HG02678 (cell line): ENCODE data around the gene ANKRD12.
"Not testable (repeated sequence)": the region's sequence is repeated elsewhere in the genome, so short reads cannot be mapped to it uniquely, and the experiment has no call there.

Experiments
- ATAC-seq: cut with Tn5 transposase; IDR thresholded peaks from one replicate; pipeline ENCODE4 v1.9.1; 2021; ENCODE audit warnings: mild to moderate bottlenecking, moderate library complexity; ENCODE audit not compliant: unreplicated experiment

ANKRD12 gene

GRCh38 chr18:9136315-9137155 is at the start of gene ANKRD12:
Gene ANKRD12 (plus strand): TSS chr18:9136781. CDS start chr18:9182433, 45,652 bp downstream.
- ATAC-seq: peak; percentile 73

- ATAC-seq: no peak
Observed at GRCh38 chr18:9087144-9087543, 49.4 kb upstream of the ANKRD12 start.

GRCh38 chr18:9088252-9088651 is 48.3 kb upstream of the ANKRD12 start:
- ATAC-seq: no peak

GRCh38 chr18:9088727-9089126 is 47.9 kb upstream of the ANKRD12 start:
- ATAC-seq: not testable (repeated sequence)

GRCh38 chr18:9090578-9090977 is 46.0 kb upstream of the ANKRD12 start:
- ATAC-seq: no peak

GRCh38 chr18:9091066-9091476 is 45.5 kb upstream of the ANKRD12 start:
- ATAC-seq: no peak

GRCh38 chr18:9092665-9093064 is 43.9 kb upstream of the ANKRD12 start:
- ATAC-seq: no peak

- not testable (repeated sequence) for ATAC-seq
Observed at GRCh38 chr18:9093109-9093508, 43.5 kb upstream of the ANKRD12 start.

- no peak for ATAC-seq
Observed at GRCh38 chr18:9094307-9095226, 42.0 kb upstream of the ANKRD12 start.

GRCh38 chr18:9095297-9096006 is 41.1 kb upstream of the ANKRD12 start:
- peak; percentile 92 for ATAC-seq

GRCh38 chr18:9096007-9096371 is 40.6 kb upstream of the ANKRD12 start:
- ATAC-seq: no peak

GRCh38 chr18:9096685-9097084 is 39.9 kb upstream of the ANKRD12 start:
- no peak for ATAC-seq

GRCh38 chr18:9097349-9097748 is 39.2 kb upstream of the ANKRD12 start:
- no peak for ATAC-seq

- no peak for ATAC-seq
Observed at GRCh38 chr18:9100796-9101195, 35.8 kb upstream of the ANKRD12 start.

- ATAC-seq: no peak
Observed at GRCh38 chr18:9101730-9102507, 34.7 kb upstream of the ANKRD12 start.

GRCh38 chr18:9102508-9103375 is 33.8 kb upstream of the ANKRD12 start, which contains the start of gene NDUFV2:
Gene NDUFV2 (plus strand): TSS chr18:9102699. CDS start chr18:9102744, 45 bp downstream.
- peak; percentile 95 for ATAC-seq

GRCh38 chr18:9103376-9103873 is 33.2 kb upstream of the ANKRD12 start:
- ATAC-seq: no peak

- ATAC-seq: no peak
Observed at GRCh38 chr18:9104244-9104901, 32.2 kb upstream of the ANKRD12 start.

GRCh38 chr18:9105420-9105819 is 31.2 kb upstream of the ANKRD12 start:
- no peak for ATAC-seq
